GM12801 (cell line): ENCODE data around the gene S100A12.

Experiments used
- TF ChIP-seq, protein P1 (sequence below): IDR thresholded peaks from one replicate; pipeline ENCODE4 v1.5.1; 2011; ENCODE audit warnings: control low read depth; ENCODE audit not compliant: insufficient read length; ENCODE audit errors: extremely low read depth

The S100A12 gene

DNA sequence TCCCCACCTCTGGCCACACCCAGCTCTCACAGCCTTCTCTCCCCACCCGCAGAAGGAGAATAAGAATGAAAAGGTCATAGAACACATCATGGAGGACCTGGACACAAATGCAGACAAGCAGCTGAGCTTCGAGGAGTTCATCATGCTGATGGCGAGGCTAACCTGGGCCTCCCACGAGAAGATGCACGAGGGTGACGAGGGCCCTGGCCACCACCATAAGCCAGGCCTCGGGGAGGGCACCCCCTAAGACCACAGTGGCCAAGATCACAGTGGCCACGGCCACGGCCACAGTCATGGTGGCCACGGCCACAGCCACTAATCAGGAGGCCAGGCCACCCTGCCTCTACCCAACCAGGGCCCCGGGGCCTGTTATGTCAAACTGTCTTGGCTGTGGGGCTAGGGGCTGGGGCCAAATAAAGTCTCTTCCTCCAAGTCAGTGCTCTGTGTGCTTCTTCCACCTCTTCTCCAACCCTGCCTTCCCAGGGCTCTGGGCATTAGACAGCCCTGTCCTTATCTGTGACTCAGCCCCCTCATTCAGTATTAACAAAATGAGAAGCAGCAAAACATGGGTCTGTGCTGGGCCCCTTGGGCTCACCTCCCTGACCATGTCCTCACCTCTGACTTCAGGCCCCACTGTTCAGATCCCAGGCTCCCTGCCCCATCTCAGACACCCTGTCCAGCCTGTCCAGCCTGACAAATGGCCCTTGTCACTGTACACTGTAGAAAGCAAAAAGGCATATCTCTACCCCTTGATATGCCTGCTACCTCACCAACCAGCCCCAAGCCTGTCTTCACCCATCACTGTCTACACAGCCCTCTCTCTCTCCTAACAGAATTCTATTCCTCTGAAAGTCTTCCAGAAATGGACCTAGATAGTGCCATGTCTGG is 14.6 kb downstream of the S100A12 start:
- TF ChIP-seq, protein P1, sequence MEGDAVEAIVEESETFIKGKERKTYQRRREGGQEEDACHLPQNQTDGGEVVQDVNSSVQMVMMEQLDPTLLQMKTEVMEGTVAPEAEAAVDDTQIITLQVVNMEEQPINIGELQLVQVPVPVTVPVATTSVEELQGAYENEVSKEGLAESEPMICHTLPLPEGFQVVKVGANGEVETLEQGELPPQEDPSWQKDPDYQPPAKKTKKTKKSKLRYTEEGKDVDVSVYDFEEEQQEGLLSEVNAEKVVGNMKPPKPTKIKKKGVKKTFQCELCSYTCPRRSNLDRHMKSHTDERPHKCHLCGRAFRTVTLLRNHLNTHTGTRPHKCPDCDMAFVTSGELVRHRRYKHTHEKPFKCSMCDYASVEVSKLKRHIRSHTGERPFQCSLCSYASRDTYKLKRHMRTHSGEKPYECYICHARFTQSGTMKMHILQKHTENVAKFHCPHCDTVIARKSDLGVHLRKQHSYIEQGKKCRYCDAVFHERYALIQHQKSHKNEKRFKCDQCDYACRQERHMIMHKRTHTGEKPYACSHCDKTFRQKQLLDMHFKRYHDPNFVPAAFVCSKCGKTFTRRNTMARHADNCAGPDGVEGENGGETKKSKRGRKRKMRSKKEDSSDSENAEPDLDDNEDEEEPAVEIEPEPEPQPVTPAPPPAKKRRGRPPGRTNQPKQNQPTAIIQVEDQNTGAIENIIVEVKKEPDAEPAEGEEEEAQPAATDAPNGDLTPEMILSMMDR = no peak

DNA sequence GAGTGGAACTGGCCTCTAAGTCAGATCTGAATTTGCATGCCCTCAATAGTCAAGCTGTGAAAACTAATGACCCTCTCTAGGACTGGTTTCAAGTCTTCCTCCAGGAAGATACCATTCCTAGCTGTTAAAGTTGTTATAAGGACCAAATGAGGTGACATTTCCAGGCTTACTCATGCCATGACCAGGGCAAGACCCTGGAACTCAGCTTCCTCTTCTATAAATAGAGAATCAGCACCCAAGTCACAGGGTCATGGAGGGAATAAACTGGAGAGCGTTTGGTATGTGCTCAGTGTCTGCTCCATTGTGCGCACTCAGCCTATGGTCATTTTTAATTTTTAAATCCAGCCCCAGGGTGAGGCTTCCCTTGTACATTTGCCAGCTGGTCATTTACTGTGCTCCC is 15.2 kb downstream of the S100A12 start:
- TF ChIP-seq, protein P1 = no peak

DNA sequence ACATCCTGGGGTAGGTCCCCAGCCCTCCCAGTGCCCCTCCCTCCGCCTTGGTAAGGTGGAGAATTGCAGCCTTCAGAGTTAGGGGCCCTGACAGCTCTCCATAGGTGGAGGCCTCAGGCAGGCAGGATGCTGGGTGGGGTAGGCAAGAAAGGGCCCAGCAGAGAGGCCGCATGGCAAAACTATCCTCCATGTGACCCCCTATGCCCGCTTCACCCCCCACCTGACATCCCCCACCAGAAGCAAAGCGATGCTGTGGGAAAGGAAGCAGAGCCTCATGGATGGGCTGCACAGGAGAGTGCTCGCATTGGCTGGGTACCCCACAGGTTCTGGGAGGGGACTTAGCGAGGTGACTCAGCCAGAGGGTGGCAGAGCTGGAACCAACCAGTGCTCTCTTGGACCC is 16.2 kb downstream of the S100A12 start:
- TF ChIP-seq, protein P1 = no peak

DNA sequence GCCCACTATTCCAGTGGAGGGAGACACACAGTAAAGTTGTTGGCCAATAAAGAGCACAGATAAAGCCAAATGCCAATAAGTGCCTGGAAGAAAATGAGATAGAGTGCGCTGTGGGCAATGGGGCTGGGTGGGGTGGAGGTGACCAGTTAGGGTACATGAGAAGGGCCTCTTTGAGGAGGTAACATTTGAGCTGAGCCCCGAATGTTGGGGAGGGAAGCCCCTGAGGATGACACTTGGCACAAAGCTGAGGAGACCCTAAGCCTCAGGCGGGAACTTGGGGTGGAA is 16.8 kb downstream of the S100A12 start:
- TF ChIP-seq, protein P1 = no peak

DNA sequence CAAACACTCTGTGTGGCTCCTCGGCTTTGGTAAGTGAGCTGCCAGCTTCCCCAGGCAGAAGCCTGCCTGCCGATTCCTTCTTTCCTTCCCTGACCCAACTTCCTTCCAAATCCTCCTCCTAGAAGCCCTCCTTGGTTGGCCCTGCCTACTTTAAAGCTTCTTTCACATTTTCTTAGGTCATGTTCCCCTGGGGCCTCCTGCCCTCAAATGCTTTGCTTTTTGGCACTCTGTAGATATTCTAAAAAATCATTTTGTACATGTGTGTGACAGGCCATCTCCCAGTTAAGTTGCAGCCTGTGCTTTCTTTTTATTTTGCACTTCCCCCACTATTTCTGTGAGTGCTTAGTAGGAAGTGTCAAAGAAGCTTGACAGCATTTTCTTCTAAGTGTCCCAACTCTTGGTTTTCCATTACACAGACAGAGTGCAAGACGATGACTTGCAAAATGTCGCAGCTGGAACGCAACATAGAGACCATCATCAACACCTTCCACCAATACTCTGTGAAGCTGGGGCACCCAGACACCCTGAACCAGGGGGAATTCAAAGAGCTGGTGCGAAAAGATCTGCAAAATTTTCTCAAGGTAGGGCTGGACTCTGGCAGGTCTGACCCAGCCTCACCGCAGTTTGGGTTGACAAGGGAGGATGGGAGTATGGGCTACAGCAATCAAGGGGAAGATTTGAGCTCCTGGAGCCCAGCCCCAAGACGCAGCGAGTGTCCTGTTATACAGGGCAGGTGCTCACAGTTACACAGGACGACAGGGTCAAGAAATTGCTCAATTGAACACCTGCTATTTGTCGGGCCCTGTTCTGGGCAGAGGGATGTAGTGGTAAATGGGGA is 17.3 kb downstream of the S100A12 start, which contains the start of gene S100A9:
Gene S100A9 (plus strand): TSS at position 2 of the 838 bp plus-strand sequence. CDS start 430 bp downstream, at position 432.
- TF ChIP-seq, protein P1 = no peak

DNA sequence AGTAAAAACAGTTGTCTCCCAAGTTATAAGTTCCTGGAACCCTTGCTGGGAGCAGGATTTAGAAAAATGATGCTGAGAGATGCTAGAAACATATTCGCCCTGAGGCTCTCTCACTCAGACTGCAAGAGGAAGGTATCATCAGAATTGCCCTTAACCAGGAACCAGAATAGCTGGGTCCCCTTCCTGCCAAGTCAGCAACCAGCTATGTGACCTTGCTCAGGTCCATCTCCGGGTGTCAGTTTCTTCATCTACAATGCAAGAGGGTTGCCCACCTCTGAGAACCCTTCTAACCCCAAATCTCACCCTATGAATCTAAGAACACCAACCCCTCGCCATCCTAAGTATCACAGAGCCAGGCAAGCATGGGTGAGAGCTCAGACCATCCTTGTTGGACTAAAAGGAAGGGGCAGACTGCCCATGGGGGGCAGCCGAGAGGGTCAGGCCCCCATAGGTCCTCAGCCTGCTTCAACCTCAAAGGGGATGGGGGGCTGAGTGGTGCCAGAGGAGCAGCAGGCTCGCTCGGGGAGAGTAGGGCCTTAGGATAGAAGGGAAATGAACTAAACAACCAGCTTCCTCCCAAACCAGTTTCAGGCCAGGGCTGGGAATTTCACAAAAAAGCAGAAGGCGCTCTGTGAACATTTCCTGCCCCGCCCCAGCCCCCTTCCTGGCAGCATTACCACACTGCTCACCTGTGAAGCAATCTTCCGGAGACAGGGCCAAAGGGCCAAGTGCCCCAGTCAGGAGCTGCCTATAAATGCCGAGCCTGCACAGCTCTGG is 18.2 kb downstream of the S100A12 start:
- TF ChIP-seq, protein P1 = no peak
